Effector memory CD4-positive, alpha-beta T cell (primary cell): ENCODE results near the gene VAMP4.
"Not testable (repeated sequence)": the region's sequence is repeated elsewhere in the genome, so short reads cannot be mapped to it uniquely, and the experiment has no call there.

Source experiments
- DNase-seq, 3 donors: peaks; one replicate each; pipeline ENCODE4 v3.0.0-alpha.2; 2020
- H3K27ac ChIP-seq: 2 replicates; pipeline ENCODE4 v1.7.0; 2013; ENCODE audit warnings: mild to moderate bottlenecking, low read length, moderate library complexity; ENCODE audit not compliant: insufficient read depth, poor library complexity, severe bottlenecking
- H3K27me3 ChIP-seq: replicated peaks from 2 replicates; pipeline ENCODE4 v1.7.0; 2013; ENCODE audit warnings: mild to moderate bottlenecking, low read length; ENCODE audit not compliant: insufficient read depth, control insufficient read depth, poor library complexity, severe bottlenecking
- H3K36me3 ChIP-seq: 2 replicates; pipeline ENCODE4 v1.7.0; 2013; ENCODE audit warnings: mild to moderate bottlenecking, low read length, moderate library complexity; ENCODE audit not compliant: control insufficient read depth, insufficient read depth
- H3K4me1 ChIP-seq: 2 replicates; pipeline ENCODE4 v1.7.0; 2013; ENCODE audit warnings: low read length, mild to moderate bottlenecking; ENCODE audit not compliant: control insufficient read depth, insufficient read depth, poor library complexity, severe bottlenecking
- H3K4me3 ChIP-seq: 2 replicates; pipeline ENCODE4 v1.7.0; 2013; ENCODE audit warnings: low read length, low read depth, mild to moderate bottlenecking; ENCODE audit not compliant: insufficient read depth, poor library complexity, severe bottlenecking
- H3K9me3 ChIP-seq: 2 replicates; pipeline ENCODE4 v1.7.0; 2013; ENCODE audit warnings: mild to moderate bottlenecking, low read length, moderate library complexity; ENCODE audit not compliant: control insufficient read depth

The VAMP4 gene

DNA sequence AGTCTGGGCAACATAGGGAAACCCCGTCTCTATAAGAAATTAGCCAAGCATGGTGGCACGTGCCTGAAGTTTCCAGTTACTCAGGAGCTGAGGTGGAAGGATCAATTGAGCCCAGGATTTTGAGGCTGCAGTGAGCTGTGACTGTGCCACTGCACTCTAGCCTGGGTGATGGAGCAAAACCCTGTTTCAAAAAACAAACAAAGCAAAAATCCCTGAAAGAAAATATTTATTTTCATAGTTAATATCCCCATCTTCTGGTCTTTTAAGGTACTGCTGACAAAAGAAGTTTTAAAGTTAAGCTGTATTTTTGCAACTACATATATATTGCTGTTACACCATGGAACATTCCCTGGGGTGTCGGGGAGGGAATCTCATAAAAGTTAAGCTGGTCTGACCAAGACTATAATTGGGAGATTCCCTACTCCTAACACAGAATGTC lies 26.0 kb downstream of the VAMP4 start:
- H3K27me3 ChIP-seq, result no peaks in the 10 kb centered on the region
- H3K36me3 ChIP-seq, result peaks cover 16% of the 10 kb centered on the region
- H3K27ac ChIP-seq, result no peak overlapping the region
- no peaks in the 10 kb centered on the region for H3K9me3 ChIP-seq
- DNase-seq, result no peak
- no peak overlapping the region for H3K4me3 ChIP-seq
- H3K4me1 ChIP-seq, result no peaks in the 10 kb centered on the region

DNA sequence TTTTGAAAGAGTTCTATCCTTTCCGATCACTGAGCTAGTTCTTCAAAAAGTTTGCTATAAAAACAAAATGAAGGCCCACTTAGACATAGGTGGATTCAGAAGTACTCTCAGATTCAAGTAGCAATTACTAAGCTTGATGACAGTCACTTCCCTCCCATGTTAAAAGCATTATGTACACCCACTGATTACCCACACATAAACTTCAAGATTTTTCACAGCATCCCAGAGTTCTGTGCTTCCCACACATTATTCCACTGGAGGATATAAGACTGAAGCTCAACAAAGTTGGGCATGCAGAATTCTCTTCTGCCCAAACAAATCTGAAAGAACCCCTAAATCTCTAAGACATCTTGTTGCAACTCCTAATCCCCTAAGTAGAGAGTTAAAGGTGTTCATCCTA lies 29.5 kb downstream of the VAMP4 start:
- H3K9me3 ChIP-seq, result no peaks in the 10 kb centered on the region
- H3K36me3 ChIP-seq, result peaks cover 16% of the 10 kb centered on the region
- H3K4me3 ChIP-seq, result no peak overlapping the region
- H3K27me3 ChIP-seq, result no peaks in the 10 kb centered on the region
- H3K27ac ChIP-seq, result no peak overlapping the region
- H3K4me1 ChIP-seq, result no peaks in the 10 kb centered on the region
- DNase-seq, result no peak

DNA sequence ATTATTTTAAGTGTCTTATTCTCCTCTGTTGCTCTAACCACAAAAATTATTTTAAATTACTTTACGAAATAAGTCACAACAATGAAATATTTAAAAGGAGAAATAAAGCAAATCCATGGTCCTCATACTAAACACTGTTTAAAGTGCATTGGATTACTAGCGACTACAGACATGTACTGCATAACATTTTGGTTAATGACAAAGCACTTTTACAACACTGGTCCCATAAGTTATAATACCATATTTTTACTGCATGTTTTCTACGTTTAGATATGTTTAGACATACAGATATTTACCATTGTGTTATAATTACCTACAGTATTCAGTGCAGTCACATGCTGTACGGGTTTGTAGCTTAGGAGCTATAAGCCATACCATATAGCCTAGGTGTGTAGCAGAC lies 30.2 kb downstream of the VAMP4 start:
- Histone ChIP-seq H3K9me3 (no peaks in the 10 kb centered on the region), H3K27me3 (no peaks in the 10 kb centered on the region), H3K4me1 (no peaks in the 10 kb centered on the region), H3K27ac (no peak overlapping the region), H3K4me3 (no peak overlapping the region), H3K36me3 (peaks cover 20% of the 10 kb centered on the region)
- DNase-seq, result no peak

- Histone ChIP-seq H3K4me3 (no peak overlapping the region), H3K4me1 (no peaks in the 10 kb centered on the region), H3K27me3 (no peaks in the 10 kb centered on the region), H3K9me3 (no peaks in the 10 kb centered on the region), H3K36me3 (peaks cover 37% of the 10 kb centered on the region), H3K27ac (no peak overlapping the region)
- DNase-seq, result no peak
Observed at GRCh38 chr1:171707583-171707982, 34.3 kb downstream of the VAMP4 start.

DNA sequence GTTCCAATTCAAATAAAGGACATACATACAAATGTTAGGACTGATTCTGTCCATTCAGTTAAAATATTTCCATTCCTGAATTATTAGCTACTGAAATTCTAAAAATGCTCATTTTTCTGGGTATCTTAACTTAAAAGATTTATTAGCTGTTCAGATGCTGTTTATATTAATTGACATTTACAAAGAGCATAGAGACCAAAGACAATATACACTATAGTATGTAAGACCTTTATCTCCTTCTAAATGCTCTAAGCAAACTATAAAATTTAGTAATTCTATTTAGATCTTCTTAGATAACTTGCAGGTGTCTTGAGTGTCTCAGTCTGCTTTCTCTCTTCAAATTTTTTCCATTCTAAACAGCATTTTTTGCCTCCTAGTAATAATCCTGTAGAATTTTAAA lies 39.3 kb downstream of the VAMP4 start:
- Histone ChIP-seq H3K36me3 (peaks cover 53% of the 10 kb centered on the region), H3K4me1 (no peaks in the 10 kb centered on the region), H3K27ac (no peak overlapping the region), H3K9me3 (no peaks in the 10 kb centered on the region), H3K4me3 (no peak overlapping the region), H3K27me3 (no peaks in the 10 kb centered on the region)
- no peak for DNase-seq

- peaks cover 31% of the 10 kb centered on the region for H3K36me3 ChIP-seq
- no peaks in the 10 kb centered on the region for H3K27me3 ChIP-seq
- no peaks in the 10 kb centered on the region for H3K4me1 ChIP-seq
- no peaks in the 10 kb centered on the region for H3K9me3 ChIP-seq
- no peak overlapping the region for H3K27ac ChIP-seq
- DNase-seq, result no peak
- no peak overlapping the region for H3K4me3 ChIP-seq
Observed at GRCh38 chr1:171699531-171699930, 42.3 kb downstream of the VAMP4 start.

DNA sequence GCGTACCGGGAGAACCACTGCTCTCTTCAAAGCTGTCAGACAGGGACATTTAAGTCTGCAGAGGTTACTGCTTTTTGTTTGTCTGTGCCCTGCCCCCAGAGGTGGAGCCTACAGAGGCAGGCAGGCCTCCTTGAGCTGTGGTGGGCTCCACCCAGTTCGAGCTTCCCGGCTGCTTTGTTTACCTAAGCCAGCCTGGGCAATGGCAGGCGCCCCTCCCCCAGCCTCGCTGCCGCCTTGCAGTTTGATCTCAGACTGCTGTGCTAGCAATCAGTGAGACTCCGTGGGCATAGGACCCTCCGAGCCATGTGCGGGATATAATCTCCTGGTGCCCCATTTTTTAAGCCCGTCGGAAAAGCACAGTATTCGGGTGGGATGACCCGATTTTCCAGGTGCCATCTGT lies 46.1 kb downstream of the VAMP4 start:
- DNase-seq, H3K4me3 ChIP-seq, H3K36me3 ChIP-seq, H3K27me3 ChIP-seq, H3K9me3 ChIP-seq, H3K27ac ChIP-seq, H3K4me1 ChIP-seq: not testable (repeated sequence)

DNA sequence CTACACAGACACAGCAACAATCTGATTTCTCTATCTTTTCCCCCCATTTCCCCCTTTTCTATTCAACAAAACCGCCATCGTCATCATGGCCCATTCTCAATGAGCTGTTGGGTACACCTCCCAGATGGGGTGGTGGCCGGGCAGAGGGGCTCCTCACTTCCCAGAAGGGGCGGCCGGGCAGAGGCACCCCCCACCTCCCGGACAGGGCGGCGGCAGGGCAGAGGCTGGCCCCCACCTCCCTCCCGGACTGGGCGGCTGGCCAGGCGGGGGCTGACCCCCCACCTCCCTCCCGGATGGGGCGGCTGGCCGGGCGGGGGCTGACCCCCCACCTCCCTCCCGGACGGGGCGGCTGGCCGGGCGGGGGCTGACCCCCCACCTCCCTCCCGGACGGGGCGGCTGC lies 48.3 kb downstream of the VAMP4 start:
- not testable (repeated sequence) for DNase-seq, H3K27me3 ChIP-seq, H3K9me3 ChIP-seq, H3K4me3 ChIP-seq, H3K4me1 ChIP-seq, H3K27ac ChIP-seq, H3K36me3 ChIP-seq

GRCh38 chr1:171683870-171684269 lies 58.0 kb downstream of the VAMP4 start:
- Histone ChIP-seq H3K4me3 (no peak overlapping the region), H3K36me3 (no peaks in the 10 kb centered on the region), H3K27me3 (no peaks in the 10 kb centered on the region), H3K27ac (no peak overlapping the region), H3K9me3 (no peaks in the 10 kb centered on the region), H3K4me1 (no peaks in the 10 kb centered on the region)
- no peak for DNase-seq

- no peak for DNase-seq
- Histone ChIP-seq H3K4me3 (no peak overlapping the region), H3K4me1 (no peaks in the 10 kb centered on the region), H3K36me3 (no peaks in the 10 kb centered on the region), H3K27ac (no peak overlapping the region), H3K27me3 (no peaks in the 10 kb centered on the region), H3K9me3 (no peaks in the 10 kb centered on the region)
Observed at GRCh38 chr1:171680339-171680738, 61.5 kb downstream of the VAMP4 start.

DNA sequence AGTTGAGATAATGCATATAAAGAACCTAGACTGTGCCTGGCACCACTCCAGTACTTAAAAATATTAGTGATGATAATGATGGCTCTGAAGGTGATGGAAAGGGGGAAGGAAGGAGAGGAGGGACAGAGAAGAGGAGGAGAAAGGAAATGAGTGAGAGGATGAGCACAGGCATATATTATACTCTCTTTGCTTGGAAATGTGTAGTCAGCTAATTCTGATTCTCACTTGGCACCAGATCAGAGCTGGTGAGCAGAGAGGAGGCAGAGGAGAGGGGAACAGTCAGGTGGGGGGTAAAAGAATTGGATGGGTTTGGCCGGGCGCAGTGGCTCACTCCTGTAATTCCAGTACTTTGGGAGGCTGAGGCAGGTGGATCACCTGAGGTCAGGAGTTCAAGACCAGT lies 65.0 kb downstream of the VAMP4 start:
- H3K27me3 ChIP-seq, result no peaks in the 10 kb centered on the region
- no peaks in the 10 kb centered on the region for H3K36me3 ChIP-seq
- no peaks in the 10 kb centered on the region for H3K4me1 ChIP-seq
- H3K27ac ChIP-seq, result no peak overlapping the region
- no peak overlapping the region for H3K4me3 ChIP-seq
- no peaks in the 10 kb centered on the region for H3K9me3 ChIP-seq
- no peak for DNase-seq
